ENCODE measurements around the gene EIF3A.

The EIF3A gene

DNA sequence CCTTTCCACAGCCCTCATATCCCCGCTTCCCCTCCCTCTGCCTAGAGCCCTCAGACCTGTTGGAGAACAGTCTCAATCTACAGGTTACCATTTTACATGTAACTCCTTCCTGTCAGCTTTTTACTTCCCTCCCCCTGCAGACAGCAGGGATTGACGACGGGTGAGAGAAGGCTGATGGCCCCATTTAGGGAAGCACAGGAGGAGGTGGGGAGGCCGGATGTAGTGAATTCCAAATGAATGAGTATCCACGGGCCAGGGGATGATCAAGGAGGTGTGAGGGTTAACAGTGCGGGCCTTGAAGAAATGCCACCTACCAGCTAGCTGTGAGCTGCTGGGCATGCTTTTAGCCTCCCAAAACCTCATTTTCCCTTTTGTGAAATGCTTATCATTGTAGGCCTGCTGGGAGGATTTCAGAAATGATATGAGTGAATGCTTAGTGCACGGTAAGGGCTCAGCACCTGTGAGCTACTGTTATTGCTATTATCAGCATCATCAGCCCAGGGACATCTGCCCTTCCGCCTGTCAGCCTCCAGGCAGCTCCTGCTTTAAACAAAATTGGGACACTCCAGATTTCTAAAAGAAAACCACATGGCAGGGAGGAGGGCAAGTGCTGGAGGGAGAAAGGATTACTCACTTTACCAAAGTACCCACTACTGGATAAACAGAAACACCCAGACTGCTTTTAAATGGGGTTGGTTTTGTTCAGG is 57.6 kb downstream of the EIF3A start:
- no peak overlapping the region for H3K4me3 ChIP-seq (ENCODE audit: low read depth, low read length)
- TF ChIP-seq, protein P1, sequence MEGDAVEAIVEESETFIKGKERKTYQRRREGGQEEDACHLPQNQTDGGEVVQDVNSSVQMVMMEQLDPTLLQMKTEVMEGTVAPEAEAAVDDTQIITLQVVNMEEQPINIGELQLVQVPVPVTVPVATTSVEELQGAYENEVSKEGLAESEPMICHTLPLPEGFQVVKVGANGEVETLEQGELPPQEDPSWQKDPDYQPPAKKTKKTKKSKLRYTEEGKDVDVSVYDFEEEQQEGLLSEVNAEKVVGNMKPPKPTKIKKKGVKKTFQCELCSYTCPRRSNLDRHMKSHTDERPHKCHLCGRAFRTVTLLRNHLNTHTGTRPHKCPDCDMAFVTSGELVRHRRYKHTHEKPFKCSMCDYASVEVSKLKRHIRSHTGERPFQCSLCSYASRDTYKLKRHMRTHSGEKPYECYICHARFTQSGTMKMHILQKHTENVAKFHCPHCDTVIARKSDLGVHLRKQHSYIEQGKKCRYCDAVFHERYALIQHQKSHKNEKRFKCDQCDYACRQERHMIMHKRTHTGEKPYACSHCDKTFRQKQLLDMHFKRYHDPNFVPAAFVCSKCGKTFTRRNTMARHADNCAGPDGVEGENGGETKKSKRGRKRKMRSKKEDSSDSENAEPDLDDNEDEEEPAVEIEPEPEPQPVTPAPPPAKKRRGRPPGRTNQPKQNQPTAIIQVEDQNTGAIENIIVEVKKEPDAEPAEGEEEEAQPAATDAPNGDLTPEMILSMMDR (IDR thresholded peaks at IDR 0.05; ENCODE audit: control insufficient read depth, extremely low read depth, insufficient read depth), result no peak
- no peak for DNase-seq (ENCODE audit: low read depth)

DNA sequence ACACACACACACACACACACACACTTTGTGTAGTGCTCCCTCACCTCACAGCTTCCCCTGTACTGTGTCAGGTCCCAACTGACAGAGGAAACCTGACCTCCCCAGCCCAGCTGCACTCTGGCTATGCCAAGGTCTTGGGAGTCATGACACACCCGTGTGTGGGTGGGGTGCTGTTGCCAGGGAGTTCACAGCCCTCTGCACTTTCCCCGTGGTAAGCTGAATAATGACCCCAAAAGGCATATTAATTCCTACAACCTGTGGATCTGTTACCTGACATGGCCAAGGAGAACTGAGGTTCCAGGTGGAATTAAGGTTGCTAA is 60.0 kb downstream of the EIF3A start:
- DNase-seq (ENCODE audit: low read depth), result no peak
- no peak overlapping the region for H3K4me3 ChIP-seq (ENCODE audit: low read depth, low read length)
- TF ChIP-seq, protein P1 (IDR thresholded peaks at IDR 0.05; ENCODE audit: control insufficient read depth, extremely low read depth, insufficient read depth), result no peak

DNA sequence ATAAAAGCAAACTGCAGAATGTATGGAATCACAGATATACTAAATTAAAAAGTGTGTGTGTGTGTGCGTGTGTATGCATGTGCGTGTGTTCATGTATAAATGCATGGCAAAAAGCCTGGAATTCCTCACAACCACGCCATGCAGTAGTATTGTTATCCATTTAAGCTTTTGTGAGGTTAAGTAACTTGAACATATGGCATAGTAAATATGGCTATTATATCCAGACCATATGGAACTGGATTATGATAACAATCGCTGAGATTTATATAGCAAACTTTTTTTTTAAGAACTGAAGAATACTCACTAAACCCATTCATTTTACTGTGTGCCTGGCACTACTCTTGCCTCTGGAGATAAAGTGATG is 73.4 kb downstream of the EIF3A start:
- DNase-seq (ENCODE audit: low read depth), result no peak
- no peak overlapping the region for H3K4me3 ChIP-seq (ENCODE audit: low read depth, low read length)
- TF ChIP-seq, protein P1 (IDR thresholded peaks at IDR 0.05; ENCODE audit: control insufficient read depth, extremely low read depth, insufficient read depth), result no peak

DNA sequence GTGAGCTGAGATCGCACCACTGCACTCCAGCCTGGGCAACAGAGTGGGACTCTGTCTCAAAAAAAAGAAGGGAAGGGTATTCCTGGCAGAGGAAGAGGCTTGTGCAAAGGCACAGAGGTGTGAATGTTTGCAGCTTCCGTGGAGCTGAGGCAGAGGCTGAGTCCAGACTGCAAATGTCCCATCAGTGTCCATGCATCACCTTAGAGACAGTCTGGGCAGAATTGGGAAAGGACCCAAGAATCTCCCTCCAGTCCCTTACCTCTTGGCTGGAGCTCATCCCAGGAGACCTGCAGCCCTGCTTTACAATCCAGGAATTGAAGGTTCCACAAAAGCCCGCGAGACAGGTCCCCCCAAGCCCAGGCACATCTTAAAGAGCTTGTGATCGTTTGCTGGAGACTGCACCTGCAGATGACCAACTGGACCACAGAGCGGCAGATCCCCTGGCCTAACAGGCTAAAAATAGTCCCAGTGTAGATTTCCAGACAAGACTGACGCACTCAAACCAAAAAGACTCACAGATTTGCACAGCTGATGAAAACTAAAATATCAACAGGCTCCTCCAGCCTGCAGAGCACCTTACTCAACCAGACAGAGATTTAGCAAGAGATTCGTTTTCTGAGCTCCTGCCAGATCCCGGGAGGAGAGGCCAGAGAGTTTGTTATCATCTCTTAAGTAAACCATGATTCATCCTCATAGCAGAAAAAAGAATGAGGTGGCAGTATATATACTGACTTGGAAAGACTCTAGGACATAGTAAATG is 74.0 kb downstream of the EIF3A start:
- DNase-seq (ENCODE audit: low read depth), result peak; percentile 94
- TF ChIP-seq, protein P1 (IDR thresholded peaks at IDR 0.05; ENCODE audit: control insufficient read depth, extremely low read depth, insufficient read depth), result no peak
- no peak overlapping the region for H3K4me3 ChIP-seq (ENCODE audit: low read depth, low read length)

DNA sequence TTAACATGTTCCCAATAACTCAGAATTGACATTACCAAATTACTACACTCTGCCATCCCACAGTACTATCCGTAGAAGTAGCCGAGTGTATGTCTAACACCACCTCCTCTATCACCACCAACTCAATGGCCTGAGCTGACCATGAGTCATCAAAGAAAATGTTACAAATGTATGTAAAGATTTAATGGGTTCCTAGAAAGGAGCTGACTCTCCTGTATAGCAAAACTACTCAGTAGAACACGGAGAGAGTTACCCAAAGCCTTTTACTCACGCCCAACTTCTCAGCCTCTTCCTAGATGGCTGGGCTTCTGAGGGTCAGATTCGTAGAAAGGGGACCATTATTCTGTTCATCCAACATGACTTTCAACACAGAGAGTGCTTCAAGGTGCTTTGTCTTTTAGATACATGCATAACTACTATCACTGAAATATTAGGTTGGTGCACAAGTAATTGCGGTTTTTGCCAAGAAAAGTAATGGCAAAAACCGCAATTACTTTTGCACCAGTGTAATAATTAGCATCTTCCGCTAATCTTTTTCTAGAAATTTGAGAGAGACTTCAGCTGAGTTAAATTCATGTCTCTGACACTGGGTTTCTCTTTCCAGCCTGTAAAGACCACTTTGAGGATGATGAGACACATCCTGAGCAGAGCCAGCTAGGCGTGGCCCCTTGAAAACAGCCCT is 75.1 kb downstream of the EIF3A start:
- no peak for DNase-seq (ENCODE audit: low read depth)
- TF ChIP-seq, protein P1 (IDR thresholded peaks at IDR 0.05; ENCODE audit: control insufficient read depth, extremely low read depth, insufficient read depth), result no peak
- no peak overlapping the region for H3K4me3 ChIP-seq (ENCODE audit: low read depth, low read length)

DNA sequence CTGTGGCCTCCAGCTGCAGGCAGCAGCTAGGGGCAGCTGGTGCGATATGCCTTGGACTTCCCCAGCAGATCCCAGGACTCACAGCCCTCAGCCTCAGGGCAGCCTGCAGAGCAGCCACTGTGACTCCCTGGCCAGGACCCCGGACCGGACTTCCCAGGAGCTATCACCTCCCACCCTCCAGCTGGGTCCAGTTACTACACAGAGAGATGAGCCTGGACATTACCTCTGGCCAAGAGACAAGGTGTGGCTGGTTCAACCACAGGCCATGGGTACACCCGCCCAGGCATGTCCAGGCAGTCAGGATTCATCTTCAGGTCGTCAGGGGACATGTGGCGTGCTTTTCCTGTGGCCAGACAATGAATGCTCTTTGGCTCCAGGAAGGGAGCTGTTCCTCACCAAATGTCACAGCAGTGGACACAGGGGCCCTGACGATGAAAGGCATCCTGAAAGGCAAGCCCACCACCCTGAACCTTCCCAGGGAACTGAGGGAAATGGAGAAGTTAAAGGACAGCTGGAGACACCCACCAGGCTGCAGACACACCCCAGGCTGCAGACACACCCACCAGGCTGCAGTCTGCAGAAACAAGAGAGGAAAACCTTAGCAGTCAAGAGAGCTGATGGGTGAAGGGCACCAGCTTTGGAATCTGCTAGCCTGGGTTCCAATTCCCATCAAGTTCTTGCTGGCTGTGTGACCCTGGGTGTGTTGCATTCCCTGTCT is 76.9 kb downstream of the EIF3A start:
- TF ChIP-seq, protein P1 (IDR thresholded peaks at IDR 0.05; ENCODE audit: control insufficient read depth, extremely low read depth, insufficient read depth), result no peak
- no peak overlapping the region for H3K4me3 ChIP-seq (ENCODE audit: low read depth, low read length)
- DNase-seq (ENCODE audit: low read depth), result no peak

All from LNCaP clone FGC (cell line).